Measurements from ENCODE around the gene COPZ1. TPM values are rescaled to one million over a fixed set of nuclear protein-coding genes. Genes with fewer than 3 reads are reported as not detected.

COPZ1 gene
- total RNA-seq, 1 donor from 2014 or later = 89.5 TPM

DNA sequence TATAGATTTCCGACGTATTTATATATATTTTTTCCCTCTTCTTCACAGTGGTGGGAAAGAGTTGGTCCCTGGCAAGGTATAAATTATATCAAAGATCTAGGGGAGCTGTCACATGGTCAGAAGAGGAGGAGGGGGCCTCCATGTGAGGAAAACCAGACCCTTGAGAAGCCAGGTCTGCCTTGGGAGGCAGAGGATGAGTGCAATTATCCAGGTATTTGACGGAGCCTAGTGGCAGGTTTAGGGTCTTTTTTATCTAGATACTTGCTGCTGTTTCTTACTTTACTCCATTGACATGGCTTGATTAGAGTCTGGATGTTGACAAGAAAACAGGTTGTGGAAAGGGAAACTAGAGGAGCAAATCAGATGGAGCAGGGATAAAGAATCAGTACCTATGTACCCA is 5.5 kb downstream of the COPZ1 start:
- DNase-seq (ENCODE audit: low read depth) (no peak), FAIRE-seq (no peak)
- TF ChIP-seq, protein P1, sequence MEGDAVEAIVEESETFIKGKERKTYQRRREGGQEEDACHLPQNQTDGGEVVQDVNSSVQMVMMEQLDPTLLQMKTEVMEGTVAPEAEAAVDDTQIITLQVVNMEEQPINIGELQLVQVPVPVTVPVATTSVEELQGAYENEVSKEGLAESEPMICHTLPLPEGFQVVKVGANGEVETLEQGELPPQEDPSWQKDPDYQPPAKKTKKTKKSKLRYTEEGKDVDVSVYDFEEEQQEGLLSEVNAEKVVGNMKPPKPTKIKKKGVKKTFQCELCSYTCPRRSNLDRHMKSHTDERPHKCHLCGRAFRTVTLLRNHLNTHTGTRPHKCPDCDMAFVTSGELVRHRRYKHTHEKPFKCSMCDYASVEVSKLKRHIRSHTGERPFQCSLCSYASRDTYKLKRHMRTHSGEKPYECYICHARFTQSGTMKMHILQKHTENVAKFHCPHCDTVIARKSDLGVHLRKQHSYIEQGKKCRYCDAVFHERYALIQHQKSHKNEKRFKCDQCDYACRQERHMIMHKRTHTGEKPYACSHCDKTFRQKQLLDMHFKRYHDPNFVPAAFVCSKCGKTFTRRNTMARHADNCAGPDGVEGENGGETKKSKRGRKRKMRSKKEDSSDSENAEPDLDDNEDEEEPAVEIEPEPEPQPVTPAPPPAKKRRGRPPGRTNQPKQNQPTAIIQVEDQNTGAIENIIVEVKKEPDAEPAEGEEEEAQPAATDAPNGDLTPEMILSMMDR (IDR thresholded peaks at IDR 0.05; ENCODE audit: insufficient read depth, low read length, severe bottlenecking) = no peak
- Histone ChIP-seq H3K4me3 (ENCODE audit: low read depth, low read length) (no peak overlapping the region), H3K27me3 (ENCODE audit: control insufficient read depth, insufficient read depth, low read length) (no peaks in the 10 kb centered on the region), H3K36me3 (ENCODE audit: control insufficient read depth, insufficient read depth, low read length) (peaks cover 1% of the 10 kb centered on the region)

DNA sequence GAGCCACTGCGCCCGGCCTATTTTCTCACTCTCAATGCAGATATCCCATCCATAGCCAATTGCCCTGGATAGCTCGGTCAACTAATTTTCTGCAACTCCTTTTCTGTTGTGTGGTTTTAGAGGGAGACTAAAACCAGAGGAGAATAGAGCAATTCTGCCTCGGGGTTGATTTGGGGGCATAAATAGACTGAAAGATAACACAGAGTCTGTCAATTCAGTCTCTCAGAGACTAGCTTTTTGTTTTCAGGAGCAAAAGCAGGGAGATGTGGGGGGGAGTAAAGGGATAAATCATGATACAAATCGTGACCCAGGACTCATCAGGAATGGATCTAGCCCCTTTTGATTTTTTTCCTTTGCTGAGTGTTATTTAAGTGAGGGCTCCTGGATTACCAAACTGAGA is 6.5 kb downstream of the COPZ1 start:
- no peak for FAIRE-seq
- no peaks in the 10 kb centered on the region for H3K27me3 ChIP-seq (ENCODE audit: control insufficient read depth, insufficient read depth, low read length)
- H3K36me3 ChIP-seq (ENCODE audit: control insufficient read depth, insufficient read depth, low read length) = peaks cover 1% of the 10 kb centered on the region
- DNase-seq (ENCODE audit: low read depth) = no peak
- H3K4me3 ChIP-seq (ENCODE audit: low read depth, low read length) = no peak overlapping the region
- TF ChIP-seq, protein P1 (IDR thresholded peaks at IDR 0.05; ENCODE audit: insufficient read depth, low read length, severe bottlenecking) = no peak

DNA sequence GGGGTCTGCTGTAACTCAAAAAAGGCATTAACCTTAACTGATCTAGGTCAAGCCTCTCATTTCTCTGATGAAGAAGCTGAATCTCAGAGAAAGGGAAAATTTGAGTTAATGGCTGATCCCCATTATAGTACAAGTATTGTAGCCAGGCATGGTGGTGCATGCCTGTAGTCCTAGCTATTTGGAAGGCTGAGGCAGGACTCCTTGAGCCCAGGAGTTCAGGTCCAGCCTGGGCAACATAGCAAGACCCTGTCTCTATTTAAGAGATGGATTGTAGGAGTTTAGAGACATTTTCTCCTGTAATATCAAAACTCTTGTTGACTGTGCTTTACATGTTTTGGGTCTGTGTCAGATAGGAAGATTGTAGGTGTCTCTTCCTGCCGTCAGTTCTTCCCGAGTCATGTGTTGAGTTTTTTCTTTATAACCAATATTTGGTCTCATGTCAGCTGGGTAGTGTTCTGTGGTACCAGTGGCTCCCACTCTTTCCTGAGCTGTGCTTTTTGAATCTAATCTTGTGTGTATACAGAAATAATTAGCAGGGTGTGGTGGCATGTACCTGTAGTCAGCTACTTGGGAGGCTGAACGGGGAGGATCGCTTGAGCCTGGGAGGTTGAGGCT is 8.6 kb downstream of the COPZ1 start:
- TF ChIP-seq, protein P1 (IDR thresholded peaks at IDR 0.05; ENCODE audit: insufficient read depth, low read length, severe bottlenecking) = no peak
- FAIRE-seq = no peak
- Histone ChIP-seq H3K36me3 (ENCODE audit: control insufficient read depth, insufficient read depth, low read length) (peaks cover 1% of the 10 kb centered on the region), H3K4me3 (ENCODE audit: low read depth, low read length) (no peak overlapping the region), H3K27me3 (ENCODE audit: control insufficient read depth, insufficient read depth, low read length) (no peaks in the 10 kb centered on the region)
- no peak for DNase-seq (ENCODE audit: low read depth)

DNA sequence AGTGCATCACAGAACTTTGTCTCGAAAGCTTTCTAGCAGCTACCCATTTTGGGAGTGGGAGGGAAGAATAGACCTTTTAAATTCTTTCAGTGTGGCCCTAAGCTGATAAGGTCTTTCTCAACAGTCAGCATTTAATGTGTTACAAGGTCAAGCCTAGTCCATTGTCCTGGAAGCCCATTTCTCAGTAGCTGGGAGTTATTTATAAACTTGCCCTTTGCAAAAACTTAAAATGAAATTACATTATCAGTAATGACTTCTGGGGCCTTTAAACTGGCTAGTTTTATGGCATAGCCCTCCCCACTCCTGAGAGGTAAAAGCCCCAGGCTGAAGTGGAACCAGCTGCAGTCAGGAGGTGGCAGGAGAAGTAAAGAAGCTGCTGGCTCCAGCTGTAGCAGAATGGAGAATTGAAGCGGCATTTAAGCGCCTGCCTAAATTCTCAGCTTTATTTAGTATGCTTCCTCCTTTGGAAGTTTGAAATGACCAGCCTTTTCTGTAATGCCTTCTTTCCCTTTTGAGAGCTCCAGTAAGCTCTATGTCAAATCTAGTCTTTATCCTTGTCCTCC is 12.4 kb downstream of the COPZ1 start:
- Histone ChIP-seq H3K36me3 (ENCODE audit: control insufficient read depth, insufficient read depth, low read length) (peaks cover 17% of the 10 kb centered on the region), H3K27me3 (ENCODE audit: control insufficient read depth, insufficient read depth, low read length) (no peaks in the 10 kb centered on the region), H3K4me3 (ENCODE audit: low read depth, low read length) (no peak overlapping the region)
- no peak for FAIRE-seq
- DNase-seq (ENCODE audit: low read depth) = no peak
- TF ChIP-seq, protein P1 (IDR thresholded peaks at IDR 0.05; ENCODE audit: insufficient read depth, low read length, severe bottlenecking) = no peak

DNA sequence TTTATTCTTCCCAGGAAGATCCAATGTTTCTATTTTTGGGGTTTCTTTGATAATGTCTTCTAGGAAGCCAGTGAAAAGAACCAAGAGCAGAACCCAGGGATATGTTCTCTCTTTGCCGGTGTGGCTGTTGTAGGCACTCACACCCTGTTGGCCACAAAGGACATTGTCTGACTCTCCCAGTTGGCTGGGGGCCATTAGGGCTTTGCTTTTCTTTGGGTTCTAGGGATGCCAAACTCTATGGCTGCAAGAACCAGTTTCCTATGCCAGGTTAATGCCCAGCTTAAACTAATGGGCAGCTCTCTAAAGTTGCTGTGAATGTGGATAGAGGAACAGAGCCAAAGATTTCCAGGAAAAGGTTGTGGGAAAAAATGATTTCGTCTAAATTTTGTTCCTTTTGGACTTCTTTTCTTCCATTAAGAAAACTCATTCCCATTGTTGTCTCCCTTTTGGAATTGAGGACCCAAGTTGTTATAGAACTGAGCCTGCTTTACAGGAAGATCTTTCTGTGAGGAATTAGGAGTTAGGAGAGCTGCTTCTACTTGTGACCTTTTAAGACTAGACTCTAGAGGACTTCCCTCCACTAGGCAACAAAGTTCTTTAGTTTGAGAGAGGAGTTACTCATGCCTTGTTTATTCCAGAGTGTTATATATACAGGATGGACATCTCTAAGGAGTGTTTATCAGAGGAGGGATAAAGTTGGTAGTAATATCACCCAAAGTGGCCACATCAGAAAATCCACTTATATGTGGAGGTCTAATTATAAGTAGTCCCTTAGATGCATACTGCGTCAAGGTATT is 13.1 kb downstream of the COPZ1 start:
- Histone ChIP-seq H3K4me3 (ENCODE audit: low read depth, low read length) (no peak overlapping the region), H3K27me3 (ENCODE audit: control insufficient read depth, insufficient read depth, low read length) (no peaks in the 10 kb centered on the region), H3K36me3 (ENCODE audit: control insufficient read depth, insufficient read depth, low read length) (peaks cover 22% of the 10 kb centered on the region)
- FAIRE-seq (no peak), DNase-seq (ENCODE audit: low read depth) (no peak)
- TF ChIP-seq, protein P1 (IDR thresholded peaks at IDR 0.05; ENCODE audit: insufficient read depth, low read length, severe bottlenecking) = no peak
